ENCODE data around the gene CCDC154. TPM values are rescaled to one million over a fixed set of nuclear protein-coding genes. Genes with fewer than 3 reads are reported as not detected.

The CCDC154 gene
- total and polyA plus RNA-seq, 2 donors (not counting 3 experiments of a cell fraction or from before 2014, with no cell fraction given): 0.65 to 0.75 TPM

GRCh38 chr16:1407753-1408152, 36.6 kb downstream of the CCDC154 start:
- POLR2A ChIA-PET: interaction anchor here (0.5 kb wide), 1 partner anchor 215 kb away, joined by 3 read pairs; no protein-coding TSS in a partner anchor
- peaks cover 0 to 5% of the 10 kb centered on the region in 2 experiments for H3K36me3 ChIP-seq (ENCODE audit: control insufficient read depth in 2 of 2, extremely low read depth in 1 of 2, insufficient read depth in 2 of 2, low read length in 2 of 2)
- H4K20me1 ChIP-seq (replicated peaks; ENCODE audit: control insufficient read depth, extremely low read depth, insufficient read depth, low read length): no peaks in the 10 kb centered on the region
- TF ChIP-seq MAX (IDR thresholded peaks at IDR 0.05; ENCODE audit: insufficient read depth, insufficient read length) (no peak), FOS (IDR thresholded peaks at IDR 0.05; ENCODE audit: borderline replicate concordance, insufficient read depth, low read length) (no peak), EZH2 (IDR thresholded peaks at IDR 0.05; ENCODE audit: borderline replicate concordance, low read depth, low read length, severe bottlenecking) (no peak), JUN (IDR thresholded peaks at IDR 0.05; ENCODE audit: borderline replicate concordance, insufficient read depth, insufficient read length, low read depth) (no peak), MYC (IDR thresholded peaks at IDR 0.05; ENCODE audit: low read depth, low read length) (no peak), GATA2 (IDR thresholded peaks at IDR 0.05; ENCODE audit: insufficient read depth, insufficient read length, low read depth, low read length) (no peak), CTCF (IDR thresholded peaks at IDR 0.05; ENCODE audit: extremely low read depth in 1 of 2, insufficient read depth in 1 of 2, low read depth in 1 of 2, low read length in 2 of 2) (no peak), POLR2A (IDR thresholded peaks at IDR 0.05; ENCODE audit: low read depth, low read length) (no peak), POLR2AphosphoS5 (IDR thresholded peaks at IDR 0.05; ENCODE audit: insufficient read depth, low read depth, low read length) (no peak)
- FAIRE-seq (no peak), DNase-seq (ENCODE audit: low read depth, low spot score) (no peak)
- intact Hi-C loops (cut with micrococcal nuclease) (loop anchor here (5.0 to 10.0 kb wide), 2 partner anchors 103 to 135 kb away; partner anchors contain the start of gene UBE2I), dilution Hi-C loops (cut with MboI; ENCODE audit: extremely low pct_ligation_motif_present, low sequenced_read_pairs) (no loop called here)
- no peaks in the 10 kb centered on the region for H3K27me3 ChIP-seq (ENCODE audit: control insufficient read depth in 2 of 2, insufficient read depth in 2 of 2, low read length in 2 of 2)
- H3K27ac ChIP-seq (ENCODE audit: insufficient read depth, low read depth, low read length): no peak overlapping the region
- no peaks in the 10 kb centered on the region for H3K9me3 ChIP-seq (replicated peaks; ENCODE audit: control insufficient read depth, insufficient read depth, low read length)
- no TSS peak for BruUV-seq (replicated peaks)
- no peak overlapping the region for H2AFZ ChIP-seq (ENCODE audit: low read depth, low read length)
- H3K9me1 ChIP-seq (replicated peaks; ENCODE audit: control insufficient read depth, extremely low read depth, insufficient read depth, low read length): no peaks in the 10 kb centered on the region
- peak overlapping the region; percentile 28 for H3K4me2 ChIP-seq (ENCODE audit: insufficient read depth, low read length)
- no peaks in the 10 kb centered on the region for H3K79me2 ChIP-seq (ENCODE audit: control insufficient read depth, insufficient read depth, low read length)
- H3K4me3 ChIP-seq (replicated peaks in 1 of 3; ENCODE audit: insufficient read depth in 1 of 3, low read depth in 1 of 3, low read length in 3 of 3): no peak overlapping the region
- CTCF ChIA-PET: interaction anchor here (1.0 to 2.0 kb wide), 3 partner anchors 13 to 86 kb away, joined by 3 to 6 read pairs (median 4); partner anchors contain the start of gene UQCC4
- no peak overlapping the region for H3K9ac ChIP-seq (replicated peaks; ENCODE audit: extremely low read depth, insufficient read depth, low read length)
- peaks cover 5% of the 10 kb centered on the region for H3K4me1 ChIP-seq (ENCODE audit: control insufficient read depth, extremely low read depth, insufficient read depth, low read length)

Measured in endothelial cell of umbilical vein (primary cell).